SH-SY5Y (cell line): Measurements from ENCODE around the gene POLG2.

Experiments
- GATA2 ChIP-seq: IDR thresholded peaks from 2 replicates; pipeline ENCODE4 v1.6.1; 2011; ENCODE audit warnings: mild to moderate bottlenecking, low read depth, low read length
- GATA3 ChIP-seq: IDR thresholded peaks from 2 replicates; pipeline ENCODE4 v1.6.1; 2011; ENCODE audit warnings: low read depth, mild to moderate bottlenecking, low read length, moderate library complexity

DNA sequence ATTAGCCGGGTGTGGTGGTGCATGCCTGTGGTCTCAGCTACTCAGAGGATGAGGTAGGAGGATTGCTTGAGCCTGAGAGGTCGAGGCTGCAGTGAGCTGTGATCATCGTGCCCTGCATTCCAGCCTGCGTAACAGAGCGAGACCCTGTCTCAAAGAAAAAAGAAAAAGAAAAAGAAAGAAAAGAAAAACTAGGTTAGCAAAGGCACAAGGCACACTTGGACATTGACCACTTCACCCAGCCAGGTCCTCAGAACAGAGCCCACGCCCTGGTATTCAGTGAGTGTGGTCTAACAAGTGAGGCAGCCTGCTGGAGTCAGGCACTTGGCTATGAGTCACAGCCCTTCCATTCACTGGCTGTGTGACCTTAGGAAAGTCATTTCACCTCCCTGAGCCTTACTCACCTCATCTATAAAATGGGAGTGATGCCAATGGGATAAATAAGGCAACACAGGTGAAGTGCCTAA lies 37.5 kb downstream of the POLG2 start:
- no peak for TF ChIP-seq GATA2
- no peak for TF ChIP-seq GATA3
